Panc1 (cell line): ENCODE measurements around the gene CYTH4. TPM values are rescaled to one million over a fixed set of nuclear protein-coding genes. Genes with fewer than 3 reads are reported as not detected.

Source experiments
- ATAC-seq: fragments of 200-7000 bp; cut with Tn5 transposase; 2 replicates; pipeline ENCODE4 v1.9.1; 2020; ENCODE audit warnings: mild to moderate bottlenecking, moderate library complexity
- BruUV-seq: library from RNA; stranded (reverse); fragments of 400-500 nt; replicated peaks from 2 replicates; lab custom pipeline; 2021; lab: Mats Ljungman, UMichigan
- CTCF ChIA-PET: fragments of 300-600 bp; sonication (Branson Sonifier 250); formaldehyde crosslinking; loops from one replicate; lab custom pipeline; 2022; ENCODE audit warnings: antibody characterized with exemption; lab: Charles Lee
- POLR2A ChIA-PET: fragments of 300-600 bp; sonication (Branson Sonifier 250); formaldehyde crosslinking; loops from one replicate; lab custom pipeline; 2022; ENCODE audit warnings: antibody characterized with exemption; lab: Charles Lee
- DNase-seq: peaks from one replicate; pipeline ENCODE4 v3.0.0-alpha.2; 2010; ENCODE audit warnings: low read depth, low spot score
- H3K27ac ChIP-seq: 2 replicates; pipeline ENCODE4 v1.5.1; 2011; ENCODE audit warnings: mild to moderate bottlenecking, low read length, inconsistent platforms
- H3K27me3 ChIP-seq: fragments of 200-500 bp; sonication (Bioruptor generic); 2 replicates; pipeline ENCODE4 v1.6.0; 2014; ENCODE audit warnings: low read length, inconsistent platforms; ENCODE audit not compliant: control insufficient read depth, insufficient read depth
- H3K36me3 ChIP-seq: fragments of 200-500 bp; sonication (Bioruptor generic); 2 replicates; pipeline ENCODE4 v1.5.1; 2014; ENCODE audit warnings: inconsistent platforms, mild to moderate bottlenecking, low read length, moderate library complexity; ENCODE audit not compliant: control insufficient read depth, insufficient read depth
- H3K4me1 ChIP-seq: 2 replicates; pipeline ENCODE4 v1.5.1; 2011; ENCODE audit warnings: inconsistent platforms, mild to moderate bottlenecking, low read length, moderate library complexity; ENCODE audit not compliant: control insufficient read depth, insufficient read depth
- H3K4me3 ChIP-seq, 2 experiments: 2 replicates each; pipeline ENCODE4 v1.5.1; 2011 to 2012; ENCODE audit warnings: low read depth in 2 of 2, low read length in 2 of 2, mild to moderate bottlenecking in 2 of 2, inconsistent platforms in 1 of 2, moderate library complexity in 1 of 2
- H3K9me3 ChIP-seq: fragments of 200-500 bp; sonication (Bioruptor generic); 2 replicates; pipeline ENCODE4 v1.5.1; 2014; ENCODE audit warnings: low read depth, mild to moderate bottlenecking, inconsistent platforms, low read length, moderate library complexity; ENCODE audit not compliant: control insufficient read depth, insufficient read depth
- CTCF ChIP-seq: fragments of 450-650 bp; IDR thresholded peaks from 2 replicates; pipeline ENCODE4 v1.5.1; 2017; ENCODE audit warnings: mild to moderate bottlenecking
- POLR2AphosphoS5 ChIP-seq: IDR thresholded peaks from 2 replicates; pipeline ENCODE4 v1.6.1; 2012; ENCODE audit warnings: mild to moderate bottlenecking, low read depth, low read length, moderate library complexity
- REST ChIP-seq, 2 experiments: IDR thresholded peaks; 2 replicates each; pipeline ENCODE4 v1.6.1; 2011 to 2012; ENCODE audit warnings: low read depth in 2 of 2, control low read depth in 1 of 2, low read length in 1 of 2, mild to moderate bottlenecking in 1 of 2, moderate library complexity in 1 of 2; ENCODE audit not compliant: insufficient read depth in 1 of 2
- SIN3A ChIP-seq: IDR thresholded peaks from 2 replicates; pipeline ENCODE4 v1.6.1; 2012; ENCODE audit warnings: low read depth, mild to moderate bottlenecking, low read length, moderate library complexity, borderline replicate concordance; ENCODE audit not compliant: insufficient read depth
- TCF7L2 ChIP-seq: IDR thresholded peaks from 2 replicates; pipeline ENCODE4 v1.6.1; 2011; ENCODE audit warnings: mild to moderate bottlenecking, low read depth, low read length, inconsistent platforms
- in situ Hi-C: cut with HindIII; loops from 2 replicates; pipeline ENCODE4 v1.10.0; 2016; ENCODE audit warnings: low sequenced_read_pairs, low pct_unique_long_range_greater_than_20kb
- intact Hi-C: fragments of 100-400 bp; cut with micrococcal nuclease; formaldehyde crosslinking; loops from one replicate; pipeline ENCODE4 v1.10.0; 2022; ENCODE audit not compliant: unreplicated experiment
- total RNA-seq: library from RNA; stranded (reverse); gene quantifications from one replicate; pipeline ENCODE4 v1.2.1, GENCODE V29; 2021; ENCODE audit not compliant: unreplicated experiment

The CYTH4 gene
- total RNA-seq, 1 experiment from 2014 or later: 1.3 TPM

GRCh38 chr22:37267135-37267587 is 15.1 kb upstream of the CYTH4 start:
- DNase-seq (no peak), ATAC-seq (peak; percentile 89)
- no peaks in the 10 kb centered on the region for H3K27me3 ChIP-seq
- no TSS peak for BruUV-seq
- no peak for TF ChIP-seq REST (IDR thresholded peaks at IDR 0.05; ENCODE audit: insufficient read depth in 1 of 2, low read depth in 2 of 2, low read length in 1 of 2)
- no peak for TF ChIP-seq SIN3A
- TF ChIP-seq CTCF: peak; percentile 91
- TF ChIP-seq TCF7L2: no peak
- in situ Hi-C loops: no loop called here
- peak overlapping the region; percentile 66 for H3K27ac ChIP-seq
- no peaks in the 10 kb centered on the region for H3K36me3 ChIP-seq
- H3K9me3 ChIP-seq: peaks cover 14% of the 10 kb centered on the region; the same call in 1 of the 2 replicates
- peak overlapping the region; percentile 46 to 62 for H3K4me3 ChIP-seq
- ChIA-PET CTCF (no interaction called here), POLR2A (no interaction called here)
- no peaks in the 10 kb centered on the region for H3K4me1 ChIP-seq
- intact Hi-C loops: no loop called here

- Histone ChIP-seq H3K4me1 (no peaks in the 10 kb centered on the region), H3K27ac (peak overlapping the region; percentile 66), H3K4me3 (peak overlapping the region in 1 of 2 experiments; percentile 62; a peak in 3 of 4 replicates), H3K9me3 (peaks cover 14% of the 10 kb centered on the region; the same call in 1 of the 2 replicates), H3K36me3 (no peaks in the 10 kb centered on the region), H3K27me3 (no peaks in the 10 kb centered on the region)
- in situ Hi-C loops (no loop called here), intact Hi-C loops (no loop called here)
- TF ChIP-seq TCF7L2 (no peak), POLR2AphosphoS5 (no peak), CTCF (no peak), REST (IDR thresholded peaks at IDR 0.05; ENCODE audit: insufficient read depth in 1 of 2, low read depth in 2 of 2, low read length in 1 of 2) (no peak), SIN3A (no peak)
- CTCF ChIA-PET: interaction anchor here (0.7 kb wide), 1 partner anchor 15 kb away, joined by 6 read pairs; no protein-coding TSS in a partner anchor
- POLR2A ChIA-PET: no interaction called here
- ATAC-seq (peak; percentile 19; the same call in 1 of the 2 replicates), DNase-seq (no peak)
- no TSS peak for BruUV-seq
These were observed 14.5 kb upstream of the CYTH4 start for GRCh38 chr22:37267661-37268413.
